Activated CD8-positive, alpha-beta T cell treated with anti-CD3 and anti-CD28 coated beads for 36 hours (primary cell): ENCODE measurements around the gene AIFM3. TPM values are rescaled to one million over a fixed set of nuclear protein-coding genes. Genes with fewer than 3 reads are reported as not detected.

ENCODE experiments used
- ATAC-seq: fragments of 200-7000 bp; cut with Tn5 transposase; one replicate; pipeline ENCODE4 v1.10.0; 2021; ENCODE audit warnings: mild to moderate bottlenecking, moderate library complexity
- CTCF ChIA-PET: fragments of 350-600 bp; sonication (Branson Sonifier 250); formaldehyde crosslinking; loops from one replicate; lab custom pipeline; 2021; ENCODE audit warnings: antibody characterized with exemption; lab: Charles Lee
- POLR2A ChIA-PET: fragments of 350-600 bp; sonication (Branson Sonifier 250); formaldehyde crosslinking; loops from one replicate; lab custom pipeline; 2021; ENCODE audit warnings: antibody characterized with exemption; lab: Charles Lee
- DNase-seq: peaks from one replicate; pipeline ENCODE4 v3.0.0-alpha.2; 2020
- H3K27ac Mint-ChIP-seq: one replicate; pipeline ENCODE4 v1.8.0; 2021; ENCODE audit warnings: mild to moderate bottlenecking, mixed read lengths
- H3K27me3 Mint-ChIP-seq: one replicate; pipeline ENCODE4 v1.8.0; 2021; ENCODE audit warnings: mixed read lengths
- H3K36me3 Mint-ChIP-seq: one replicate; pipeline ENCODE4 v1.8.0; 2021; ENCODE audit warnings: low read depth, mixed read lengths
- H3K4me1 Mint-ChIP-seq: one replicate; pipeline ENCODE4 v1.8.0; 2021; ENCODE audit warnings: low read depth, mixed read lengths
- H3K4me3 Mint-ChIP-seq: one replicate; pipeline ENCODE4 v1.8.0; 2021; ENCODE audit warnings: mild to moderate bottlenecking, moderate library complexity, mixed read lengths
- H3K9me3 Mint-ChIP-seq: one replicate; pipeline ENCODE4 v1.8.0; 2021; ENCODE audit warnings: mixed read lengths
- intact Hi-C: fragments of 100-400 bp; cut with micrococcal nuclease; formaldehyde crosslinking; loops from one replicate; pipeline ENCODE4 v1.10.0; 2022
- total RNA-seq, 2 experiments: library from RNA; stranded (reverse); gene quantifications; one replicate each; pipeline ENCODE4 v1.2.3, GENCODE V29; 2021
- TF ChIP-seq, protein P1 (sequence below): fragments of 200-600 bp; IDR thresholded peaks from one replicate; pipeline ENCODE4 v1.8.0; 2022; ENCODE audit warnings: antibody characterized with exemption, mild to moderate bottlenecking

AIFM3 gene
- total RNA-seq, 2 experiments from 2014 or later = 0.25 to 0.40 TPM

DNA sequence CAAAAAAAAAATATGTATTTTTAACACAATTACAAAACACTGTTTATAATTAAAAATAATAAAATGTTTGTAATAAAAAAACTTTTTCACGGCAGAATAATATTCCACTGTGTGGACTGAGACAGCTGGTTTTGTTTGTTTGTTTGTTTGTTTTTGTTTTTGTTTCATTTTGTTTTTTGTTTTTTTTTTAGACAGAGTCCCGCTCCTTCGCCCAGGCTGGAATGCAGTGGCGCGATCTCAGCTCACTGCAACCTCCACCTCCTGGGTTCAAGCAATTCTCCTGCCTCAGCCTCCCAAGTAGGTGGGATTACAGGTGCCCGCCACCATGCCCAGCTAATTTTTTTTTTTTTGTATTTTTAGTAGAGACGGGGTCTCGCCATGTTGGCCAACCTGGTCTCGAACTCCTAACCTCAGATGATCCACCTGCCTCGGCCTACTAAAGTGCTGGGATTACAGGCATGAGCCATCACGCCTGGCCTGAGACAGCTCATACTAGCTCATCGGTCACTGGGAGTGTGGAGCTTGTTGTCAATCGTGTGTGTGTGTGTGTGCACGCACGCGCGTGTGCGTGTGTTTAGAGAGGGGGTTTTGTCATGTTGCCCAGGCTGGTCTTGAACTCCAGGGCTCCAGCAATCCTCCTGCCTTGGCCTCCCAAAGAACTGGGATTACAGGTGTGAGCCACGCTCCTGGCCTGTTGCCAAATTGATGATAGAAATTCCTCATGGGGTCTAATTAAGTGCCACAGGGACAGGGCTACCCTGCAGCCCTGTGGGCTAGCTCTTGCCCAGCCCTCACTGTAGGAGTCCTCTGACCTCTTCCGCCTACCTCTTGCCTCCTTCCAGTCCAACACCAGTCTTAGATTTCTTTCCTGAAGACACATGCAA, 7.2 kb upstream of the AIFM3 start:
- DNase-seq = no peak
- Mint-ChIP-seq H3K27ac (no peak overlapping the region), H3K4me1 (peaks cover 23% of the 10 kb centered on the region), H3K27me3 (peaks cover 29% of the 10 kb centered on the region), H3K4me3 (no peak overlapping the region), H3K9me3 (no peaks in the 10 kb centered on the region), H3K36me3 (no peaks in the 10 kb centered on the region)
- TF ChIP-seq, protein P1, sequence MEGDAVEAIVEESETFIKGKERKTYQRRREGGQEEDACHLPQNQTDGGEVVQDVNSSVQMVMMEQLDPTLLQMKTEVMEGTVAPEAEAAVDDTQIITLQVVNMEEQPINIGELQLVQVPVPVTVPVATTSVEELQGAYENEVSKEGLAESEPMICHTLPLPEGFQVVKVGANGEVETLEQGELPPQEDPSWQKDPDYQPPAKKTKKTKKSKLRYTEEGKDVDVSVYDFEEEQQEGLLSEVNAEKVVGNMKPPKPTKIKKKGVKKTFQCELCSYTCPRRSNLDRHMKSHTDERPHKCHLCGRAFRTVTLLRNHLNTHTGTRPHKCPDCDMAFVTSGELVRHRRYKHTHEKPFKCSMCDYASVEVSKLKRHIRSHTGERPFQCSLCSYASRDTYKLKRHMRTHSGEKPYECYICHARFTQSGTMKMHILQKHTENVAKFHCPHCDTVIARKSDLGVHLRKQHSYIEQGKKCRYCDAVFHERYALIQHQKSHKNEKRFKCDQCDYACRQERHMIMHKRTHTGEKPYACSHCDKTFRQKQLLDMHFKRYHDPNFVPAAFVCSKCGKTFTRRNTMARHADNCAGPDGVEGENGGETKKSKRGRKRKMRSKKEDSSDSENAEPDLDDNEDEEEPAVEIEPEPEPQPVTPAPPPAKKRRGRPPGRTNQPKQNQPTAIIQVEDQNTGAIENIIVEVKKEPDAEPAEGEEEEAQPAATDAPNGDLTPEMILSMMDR = no peak
- ATAC-seq = no peak
- ChIA-PET POLR2A (interaction anchor here (0.6 kb wide), 1 partner anchor 26 kb away, joined by 3 read pairs; no protein-coding TSS in a partner anchor), CTCF (interaction anchor here (0.8 to 2.1 kb wide), 6 partner anchors 8 to 43 kb away, joined by 3 to 10 read pairs (median 4); no protein-coding TSS in a partner anchor)
- intact Hi-C loops = no loop called here

DNA sequence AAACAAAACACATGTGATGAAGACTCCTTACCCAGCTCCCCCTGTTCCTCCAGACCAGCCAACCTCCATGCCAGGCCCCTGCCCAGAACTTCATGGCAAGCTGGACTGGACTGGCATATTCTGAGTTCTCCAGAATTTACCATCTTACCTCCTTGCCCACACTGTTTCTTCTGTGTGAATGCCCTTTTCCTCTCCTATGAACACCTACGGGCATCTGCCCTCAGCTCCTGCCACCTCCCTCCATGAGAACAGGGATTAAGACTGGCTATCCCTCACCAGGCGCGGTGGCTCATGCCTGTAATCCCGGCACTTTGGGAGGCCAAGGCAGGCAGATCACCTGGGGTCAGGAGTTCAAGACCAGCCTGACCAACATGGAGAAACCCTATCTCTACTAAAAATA, 6.4 kb upstream of the AIFM3 start:
- Mint-ChIP-seq H3K27me3 (peaks cover 29% of the 10 kb centered on the region), H3K9me3 (no peaks in the 10 kb centered on the region), H3K36me3 (no peaks in the 10 kb centered on the region), H3K4me1 (peaks cover 23% of the 10 kb centered on the region), H3K27ac (no peak overlapping the region), H3K4me3 (no peak overlapping the region)
- intact Hi-C loops = no loop called here
- ATAC-seq (no peak), DNase-seq (no peak)
- ChIA-PET CTCF (interaction anchor here (1.0 to 2.2 kb wide), 7 partner anchors 9 to 43 kb away, joined by 3 to 10 read pairs (median 5); no protein-coding TSS in a partner anchor), POLR2A (interaction anchor here (0.6 kb wide), 1 partner anchor 27 kb away, joined by 3 read pairs; no protein-coding TSS in a partner anchor)
- TF ChIP-seq, protein P1 = no peak

DNA sequence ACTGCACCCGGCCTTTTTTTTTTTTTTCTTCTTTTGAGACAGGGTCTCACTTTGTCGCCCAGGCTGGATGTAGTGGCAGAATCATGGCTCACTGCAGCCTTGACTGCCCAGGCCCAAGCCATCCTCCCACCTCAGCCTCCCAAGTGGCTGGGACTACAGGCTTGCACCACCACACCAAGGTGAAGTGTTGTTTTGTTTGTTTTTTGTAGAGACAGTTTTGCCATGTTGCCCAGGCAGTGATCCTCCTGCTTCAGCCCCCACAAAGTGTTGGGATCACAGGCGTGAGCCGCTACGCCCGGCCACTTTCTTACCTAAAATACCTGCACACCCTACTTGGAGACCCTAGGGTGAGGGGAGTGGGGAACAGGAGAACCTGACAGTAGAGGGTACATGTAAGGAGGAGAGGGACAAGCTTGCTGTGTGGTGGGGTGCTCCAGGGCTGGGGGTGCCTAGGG, 4.5 kb upstream of the AIFM3 start:
- no peak overlapping the region for H3K4me3 Mint-ChIP-seq
- H3K27ac Mint-ChIP-seq = no peak overlapping the region
- DNase-seq (no peak), ATAC-seq (no peak)
- H3K9me3 Mint-ChIP-seq = no peaks in the 10 kb centered on the region
- TF ChIP-seq, protein P1 = no peak
- ChIA-PET CTCF (interaction anchor here (1.0 to 2.2 kb wide), 3 partner anchors 19 to 43 kb away, joined by 3 to 13 read pairs (median 9); partner anchors contain the start of gene LZTR1), POLR2A (no interaction called here)
- H3K36me3 Mint-ChIP-seq = no peaks in the 10 kb centered on the region
- peaks cover 18% of the 10 kb centered on the region for H3K4me1 Mint-ChIP-seq
- intact Hi-C loops = no loop called here
- H3K27me3 Mint-ChIP-seq = peaks cover 20% of the 10 kb centered on the region

DNA sequence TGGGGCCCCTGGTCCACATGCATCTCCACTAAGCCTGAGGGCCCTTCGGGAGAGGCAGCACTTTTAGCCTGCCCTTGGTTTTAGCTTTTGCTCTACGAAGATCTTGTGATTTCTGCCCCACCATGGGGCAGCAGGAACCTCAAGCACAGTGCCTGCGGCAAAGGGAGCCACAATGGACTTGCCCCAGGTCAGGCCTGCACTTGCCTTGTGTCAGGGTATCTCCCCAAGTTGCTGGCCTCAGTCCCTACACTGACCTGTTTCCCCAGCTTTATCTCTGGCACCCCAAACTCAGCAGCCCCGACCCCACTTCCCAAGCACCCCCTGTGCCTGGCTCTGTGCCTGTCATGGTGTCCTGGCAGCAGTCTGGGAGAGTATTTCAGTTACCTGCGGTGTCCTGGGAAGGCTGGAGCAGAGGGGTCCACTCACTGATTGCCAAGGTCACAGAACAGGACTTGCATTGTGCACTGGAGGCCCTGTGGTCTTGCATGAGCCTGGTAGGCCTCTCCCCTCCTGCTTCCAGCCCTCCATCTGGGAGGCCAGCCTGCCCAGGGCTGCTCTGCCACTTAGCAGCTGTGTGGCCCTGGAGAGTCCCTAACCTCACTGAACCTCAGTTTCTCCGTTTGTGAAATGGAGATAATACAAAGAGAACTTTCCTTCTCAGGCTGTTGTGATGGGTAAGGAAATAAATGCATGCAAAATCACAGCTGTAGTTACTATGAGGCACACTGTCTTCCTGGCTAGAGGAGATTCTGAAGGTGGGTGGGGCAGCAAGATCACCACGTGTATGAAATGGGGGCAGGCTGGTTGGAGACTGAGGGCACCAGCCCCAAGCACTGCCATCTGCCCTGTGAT, 3.6 kb upstream of the AIFM3 start:
- Mint-ChIP-seq H3K27ac (no peak overlapping the region), H3K27me3 (peaks cover 12% of the 10 kb centered on the region), H3K9me3 (no peaks in the 10 kb centered on the region), H3K4me1 (peaks cover 11% of the 10 kb centered on the region), H3K36me3 (no peaks in the 10 kb centered on the region), H3K4me3 (no peak overlapping the region)
- CTCF ChIA-PET = interaction anchor here (0.7 kb wide), 1 partner anchor 41 kb away, joined by 6 read pairs; no protein-coding TSS in a partner anchor
- TF ChIP-seq, protein P1 = no peak
- ATAC-seq (no peak), DNase-seq (no peak)
- intact Hi-C loops = no loop called here
- POLR2A ChIA-PET = no interaction called here
